Stomach (tissue), 9 donors: Measurements from ENCODE around the gene CNNM4. TPM values are rescaled to one million over a fixed set of nuclear protein-coding genes. Genes with fewer than 3 reads are reported as not detected.

ENCODE experiments used
- DNase-seq, 2 donors: peaks; one replicate each; pipeline versions ENCODE4 v3.0.0 to v3.0.0-alpha.2; 2013 to 2019
- H3K27ac ChIP-seq, 5 donors: fragments of 200-600 bp in 4 of 5; sonication (generic) in 4 of 5; one replicate each; pipeline ENCODE4 v1.5.1; 2013 to 2019; ENCODE audit warnings: mild to moderate bottlenecking in 1 of 5, moderate library complexity in 1 of 5
- H3K27me3 ChIP-seq, 3 donors: fragments of 200-600 bp; sonication (generic); one replicate each; pipeline ENCODE4 v1.5.1; 2017 to 2019; ENCODE audit warnings: mixed run types in 1 of 3
- H3K36me3 ChIP-seq, 4 donors: fragments of 200-600 bp; sonication (generic); 1 replicate in 3 of 4; 2 replicates in 1 of 4; pipeline ENCODE4 v1.5.1; 2016 to 2019
- H3K4me1 ChIP-seq, 4 donors: fragments of 200-600 bp; sonication (generic); one replicate each; pipeline ENCODE4 v1.5.1; 2016 to 2019
- H3K4me3 ChIP-seq, 4 donors: fragments of 200-600 bp; sonication (generic) in 3 of 4; one replicate each; pipeline ENCODE4 v1.5.1; 2016 to 2019; ENCODE audit warnings: mild to moderate bottlenecking in 1 of 4
- H3K9me3 ChIP-seq, 4 donors: fragments of 200-600 bp; sonication (generic); one replicate each; pipeline ENCODE4 v1.5.1; 2016 to 2019
- EP300 ChIP-seq: sonication (generic); formaldehyde crosslinking; IDR thresholded peaks from one replicate; pipeline ENCODE4 v1.6.1; 2017; ENCODE audit warnings: antibody characterized with exemption
- POLR2A ChIP-seq, 4 donors: fragments of 450-650 bp; IDR thresholded peaks; one replicate each; pipeline ENCODE4 v1.6.1; 2016; ENCODE audit warnings: antibody characterized with exemption in 4 of 4, control low read depth in 2 of 4, mild to moderate bottlenecking in 1 of 4, moderate library complexity in 1 of 4
- POLR2AphosphoS5 ChIP-seq, 3 donors: sonication (generic); formaldehyde crosslinking; IDR thresholded peaks; one replicate each; pipeline ENCODE4 v1.6.1; 2016; ENCODE audit warnings: antibody characterized with exemption in 3 of 3
- WGBS, 5 donors: extraction: QIAGEN DNeasy Blood & Tissue Kit in 3 of 5; methylation state at CpG; one replicate each; pipeline versions ENCODE4 v1.1.5 to v1.1.7; 2013 to 2018; 5-methylcytosine and 5-hydroxymethylcytosine counted together
- intact Hi-C: fragments of 100-400 bp; cut with DNase I; formaldehyde crosslinking; loops from one replicate; pipeline ENCODE4 v1.15.1; 2023; ENCODE audit warnings: low total_unique reads
- polyA plus RNA-seq, 3 donors: library from polyadenylated mRNA; stranded (reverse); fragments of 200-250 nt; gene quantifications; one replicate each; pipeline ENCODE4 v1.2.3, GENCODE V29; 2013
- total RNA-seq, 5 donors: library from RNA; depleted of rRNA; stranded (reverse); fragments of >200 nt; gene quantifications; one replicate each; pipeline versions ENCODE4 v1.1.0 to v1.2.3, GENCODE V29; 2014 to 2016
- TF ChIP-seq, protein P1 (sequence below), 7 experiments: fragments of 450-650 bp in 4 of 7; fragments of 200-600 bp in 3 of 7; sonication (generic) in 3 of 7; IDR thresholded peaks; one replicate each; pipeline ENCODE4 v1.5.1; 2016 to 2019; ENCODE audit warnings: antibody characterized with exemption in 7 of 7, control low read depth in 2 of 7, mild to moderate bottlenecking in 1 of 7
- donor health status: healthy with polysubstance abuse.
- donor health status: Bipolar disorder and iron deficiency.
- donor health status: healthy.

The CNNM4 gene
- total and polyA plus RNA-seq, 8 donors = 1.2 to 26.6 (median 2.8) TPM

DNA sequence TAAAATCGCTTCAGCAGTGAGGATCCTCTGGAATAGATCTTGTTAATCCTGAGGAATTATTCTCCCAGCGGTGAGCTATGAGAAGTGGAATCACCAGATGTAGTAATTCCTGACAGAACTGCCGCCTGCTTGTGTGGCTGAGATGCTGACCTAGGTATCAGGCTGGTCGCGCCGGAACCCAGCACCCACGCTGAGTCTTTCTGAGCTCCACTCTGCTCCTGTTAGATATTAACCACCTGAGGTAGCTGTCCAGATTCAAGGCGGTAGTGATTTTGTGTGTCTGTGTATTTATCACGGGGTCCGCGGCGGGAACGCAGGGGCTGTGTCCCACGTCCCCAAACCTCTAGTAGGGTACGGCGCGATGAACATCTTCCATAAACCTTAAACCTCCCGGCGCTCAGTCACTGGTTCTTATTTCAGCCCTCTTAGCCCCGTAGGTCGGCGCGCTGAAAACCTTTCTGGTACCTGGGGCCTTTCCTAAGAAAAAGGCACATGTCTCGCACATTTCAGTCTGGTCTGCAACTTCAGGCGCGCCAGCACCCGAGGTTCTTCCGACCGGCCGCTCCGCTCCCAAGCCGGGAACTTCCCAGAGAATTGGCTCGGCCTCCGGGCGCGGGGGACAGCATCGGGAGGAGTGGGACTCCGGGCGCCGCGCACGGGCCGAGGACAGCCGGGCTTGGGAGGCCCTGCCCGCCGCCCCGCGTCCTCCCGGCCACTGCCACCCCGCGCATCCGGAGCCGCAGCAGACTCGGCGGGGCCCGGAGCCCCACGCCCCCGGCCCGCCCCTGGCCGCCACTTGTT is 54.8 kb downstream of the CNNM4 start:
- DNase-seq = peak in 1 of 2 donors; percentile 51
- TF ChIP-seq POLR2A (IDR thresholded peaks at IDR 0.05) (no peak), EP300 (no peak)
- Histone ChIP-seq H3K27me3 (no peaks in the 10 kb centered on the region), H3K9me3 (no peaks in the 10 kb centered on the region), H3K4me3 (peak overlapping the region; percentile 74 to 88 (median 82)), H3K4me1 (peaks cover 43 to 56% (median 49%) of the 10 kb centered on the region in 4 donors), H3K27ac (peak overlapping the region; percentile 91 to 97 (median 93)), H3K36me3 (peaks cover 0 to 26% (median 11%) of the 10 kb centered on the region in 4 donors)
- intact Hi-C loops = no loop called here
- 1 to 2% (median 1%) methylated on average over 39 to 60 of the region's 60 CpGs for WGBS, 5 donors

DNA sequence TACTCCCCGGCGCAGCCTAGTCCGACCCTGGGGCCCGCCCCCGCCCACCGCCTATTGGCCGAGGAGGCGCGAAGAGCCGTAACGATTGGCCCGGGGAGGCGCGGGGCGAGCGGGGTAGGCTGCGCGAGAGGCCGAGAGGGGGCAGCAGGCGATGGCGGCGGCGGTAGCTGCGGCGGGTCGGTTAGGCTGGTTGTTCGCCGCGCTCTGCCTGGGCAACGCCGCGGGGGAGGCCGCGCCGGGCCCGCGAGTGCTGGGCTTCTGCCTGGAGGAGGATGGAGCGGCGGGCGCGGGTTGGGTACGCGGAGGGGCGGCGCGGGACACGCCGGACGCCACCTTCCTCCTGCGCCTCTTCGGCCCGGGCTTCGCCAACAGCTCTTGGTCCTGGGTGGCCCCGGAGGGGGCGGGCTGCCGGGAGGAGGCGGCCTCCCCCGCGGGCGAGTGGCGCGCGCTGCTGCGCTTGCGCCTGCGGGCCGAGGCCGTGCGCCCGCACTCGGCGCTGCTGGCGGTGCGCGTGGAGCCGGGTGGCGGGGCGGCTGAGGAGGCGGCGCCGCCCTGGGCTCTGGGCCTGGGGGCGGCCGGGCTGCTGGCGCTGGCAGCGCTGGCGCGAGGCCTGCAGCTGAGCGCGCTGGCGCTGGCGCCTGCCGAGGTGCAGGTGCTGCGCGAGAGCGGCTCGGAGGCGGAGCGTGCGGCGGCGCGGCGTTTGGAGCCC is 55.6 kb downstream of the CNNM4 start, which contains the start of gene CNNM3:
Gene CNNM3 (plus strand): TSS at position 142 of the 709 bp plus-strand sequence. CDS start 10 bp downstream, at position 152.
- Histone ChIP-seq H3K4me3 (peak within 1 kb of the TSS; percentile 74 to 88 (median 82)), H3K4me1 (peaks cover 50 to 63% (median 56%) of the 10 kb centered on the region in 4 donors), H3K27me3 (no peaks in the 10 kb centered on the region), H3K27ac (peak within 1 kb of the TSS; percentile 91 to 100 (median 97)), H3K9me3 (no peaks in the 10 kb centered on the region), H3K36me3 (peaks cover 0 to 18% (median 9%) of the 10 kb centered on the region in 4 donors)
- 0 to 1% (median 0%) methylated on average over 2 to 103 of the region's 103 CpGs for WGBS, 5 donors
- TF ChIP-seq POLR2A (IDR thresholded peaks at IDR 0.05) (peak in 1 of 4 donors; percentile 75), POLR2AphosphoS5 (IDR thresholded peaks at IDR 0.05) (peak; percentile 78 to 92 (median 87)), EP300 (no peak)
- TF ChIP-seq, protein P1, sequence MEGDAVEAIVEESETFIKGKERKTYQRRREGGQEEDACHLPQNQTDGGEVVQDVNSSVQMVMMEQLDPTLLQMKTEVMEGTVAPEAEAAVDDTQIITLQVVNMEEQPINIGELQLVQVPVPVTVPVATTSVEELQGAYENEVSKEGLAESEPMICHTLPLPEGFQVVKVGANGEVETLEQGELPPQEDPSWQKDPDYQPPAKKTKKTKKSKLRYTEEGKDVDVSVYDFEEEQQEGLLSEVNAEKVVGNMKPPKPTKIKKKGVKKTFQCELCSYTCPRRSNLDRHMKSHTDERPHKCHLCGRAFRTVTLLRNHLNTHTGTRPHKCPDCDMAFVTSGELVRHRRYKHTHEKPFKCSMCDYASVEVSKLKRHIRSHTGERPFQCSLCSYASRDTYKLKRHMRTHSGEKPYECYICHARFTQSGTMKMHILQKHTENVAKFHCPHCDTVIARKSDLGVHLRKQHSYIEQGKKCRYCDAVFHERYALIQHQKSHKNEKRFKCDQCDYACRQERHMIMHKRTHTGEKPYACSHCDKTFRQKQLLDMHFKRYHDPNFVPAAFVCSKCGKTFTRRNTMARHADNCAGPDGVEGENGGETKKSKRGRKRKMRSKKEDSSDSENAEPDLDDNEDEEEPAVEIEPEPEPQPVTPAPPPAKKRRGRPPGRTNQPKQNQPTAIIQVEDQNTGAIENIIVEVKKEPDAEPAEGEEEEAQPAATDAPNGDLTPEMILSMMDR (IDR thresholded peaks at IDR 0.05) = peak in 5 of 7 experiments; percentile 30 to 84 (median 67)
- DNase-seq = peak; percentile 98 to 99
- intact Hi-C loops = no loop called here

DNA sequence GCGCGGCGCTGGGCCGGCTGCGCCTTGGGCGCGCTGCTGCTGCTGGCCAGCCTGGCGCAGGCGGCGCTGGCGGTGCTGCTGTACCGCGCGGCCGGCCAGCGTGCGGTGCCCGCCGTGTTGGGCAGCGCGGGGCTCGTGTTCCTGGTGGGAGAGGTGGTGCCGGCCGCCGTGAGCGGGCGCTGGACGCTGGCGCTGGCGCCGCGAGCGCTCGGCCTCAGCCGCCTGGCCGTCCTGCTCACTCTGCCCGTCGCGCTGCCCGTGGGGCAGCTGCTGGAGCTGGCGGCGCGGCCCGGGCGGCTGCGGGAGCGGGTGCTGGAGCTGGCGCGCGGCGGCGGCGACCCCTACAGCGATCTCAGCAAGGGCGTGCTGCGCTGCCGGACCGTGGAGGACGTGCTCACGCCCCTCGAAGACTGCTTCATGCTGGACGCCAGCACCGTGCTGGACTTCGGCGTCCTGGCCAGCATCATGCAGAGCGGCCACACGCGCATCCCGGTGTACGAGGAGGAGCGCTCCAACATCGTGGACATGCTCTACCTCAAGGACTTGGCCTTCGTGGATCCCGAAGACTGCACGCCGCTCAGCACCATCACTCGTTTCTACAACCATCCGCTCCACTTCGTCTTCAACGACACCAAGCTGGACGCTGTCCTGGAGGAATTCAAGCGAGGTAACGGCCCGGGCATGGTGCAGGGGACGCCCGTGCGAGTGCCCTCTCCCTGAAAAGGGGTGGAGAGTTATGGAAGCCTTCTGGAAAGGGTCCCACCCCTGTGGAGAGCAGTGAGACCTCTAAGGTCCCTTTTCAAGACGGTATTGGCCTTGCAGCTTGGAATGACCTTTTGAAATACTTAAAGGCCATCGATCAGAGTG is 56.4 kb downstream of the CNNM4 start:
- Histone ChIP-seq H3K27ac (peak overlapping the region in 4 of 5 donors; percentile 44 to 100 (median 94)), H3K9me3 (no peaks in the 10 kb centered on the region), H3K4me3 (peak overlapping the region; percentile 74 to 88 (median 82)), H3K36me3 (peaks cover 0 to 16% (median 9%) of the 10 kb centered on the region in 4 donors), H3K27me3 (no peaks in the 10 kb centered on the region), H3K4me1 (peaks cover 54 to 68% (median 59%) of the 10 kb centered on the region in 4 donors)
- DNase-seq = peak in 1 of 2 donors; percentile 54
- whole genome bisulfite sequencing, 5 donors = 2 to 4% (median 3%) methylated on average over 43 to 89 of the region's 89 CpGs
- TF ChIP-seq, protein P1 (IDR thresholded peaks at IDR 0.05) = no peak
- TF ChIP-seq POLR2AphosphoS5 (IDR thresholded peaks at IDR 0.05) (no peak), EP300 (no peak), POLR2A (IDR thresholded peaks at IDR 0.05) (no peak)
- intact Hi-C loops = no loop called here

DNA sequence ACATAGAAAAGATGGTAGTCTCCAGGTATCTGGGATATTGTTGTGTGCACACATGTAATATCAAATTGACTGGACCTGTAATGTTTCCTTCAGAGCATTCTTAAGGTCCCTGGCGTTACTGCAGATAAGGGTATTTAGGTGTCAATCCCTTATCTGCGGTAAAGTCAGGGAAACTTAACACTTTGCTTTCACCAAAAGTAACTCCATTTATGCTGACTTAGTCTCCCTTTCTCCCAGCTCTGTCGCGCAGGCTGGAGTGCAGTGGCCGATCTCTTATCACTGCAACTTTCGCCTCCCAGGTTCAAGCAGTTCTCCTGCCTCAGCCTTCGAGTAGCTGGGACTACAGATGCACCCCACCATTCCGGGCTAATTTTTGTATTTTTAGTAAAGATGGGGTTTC is 57.2 kb downstream of the CNNM4 start:
- Histone ChIP-seq H3K4me3 (peak overlapping the region; percentile 74 to 88 (median 82)), H3K9me3 (no peaks in the 10 kb centered on the region), H3K27me3 (no peaks in the 10 kb centered on the region), H3K4me1 (peaks cover 59 to 68% (median 63%) of the 10 kb centered on the region in 4 donors), H3K27ac (peak overlapping the region in 2 of 5 donors; percentile 44 to 51), H3K36me3 (peaks cover 3 to 20% (median 12%) of the 10 kb centered on the region in 4 donors)
- intact Hi-C loops = no loop called here
- no peak for DNase-seq
- TF ChIP-seq, protein P1 (IDR thresholded peaks at IDR 0.05) = no peak
- TF ChIP-seq EP300 = no peak
- no peak for TF ChIP-seq POLR2AphosphoS5 (IDR thresholded peaks at IDR 0.05)
- no peak for TF ChIP-seq POLR2A (IDR thresholded peaks at IDR 0.05)
- WGBS, 5 donors = 29 to 67% (median 40%) methylated on average over 8 of the region's 8 CpGs
